ENCODE measurements around the gene ECM2. TPM values are rescaled to one million over a fixed set of nuclear protein-coding genes. Genes with fewer than 3 reads are reported as not detected.

ECM2 gene
- polyA plus RNA-seq, 1 of the 3 experiments (the other 2 are of a cell fraction), result 0.20 TPM

DNA sequence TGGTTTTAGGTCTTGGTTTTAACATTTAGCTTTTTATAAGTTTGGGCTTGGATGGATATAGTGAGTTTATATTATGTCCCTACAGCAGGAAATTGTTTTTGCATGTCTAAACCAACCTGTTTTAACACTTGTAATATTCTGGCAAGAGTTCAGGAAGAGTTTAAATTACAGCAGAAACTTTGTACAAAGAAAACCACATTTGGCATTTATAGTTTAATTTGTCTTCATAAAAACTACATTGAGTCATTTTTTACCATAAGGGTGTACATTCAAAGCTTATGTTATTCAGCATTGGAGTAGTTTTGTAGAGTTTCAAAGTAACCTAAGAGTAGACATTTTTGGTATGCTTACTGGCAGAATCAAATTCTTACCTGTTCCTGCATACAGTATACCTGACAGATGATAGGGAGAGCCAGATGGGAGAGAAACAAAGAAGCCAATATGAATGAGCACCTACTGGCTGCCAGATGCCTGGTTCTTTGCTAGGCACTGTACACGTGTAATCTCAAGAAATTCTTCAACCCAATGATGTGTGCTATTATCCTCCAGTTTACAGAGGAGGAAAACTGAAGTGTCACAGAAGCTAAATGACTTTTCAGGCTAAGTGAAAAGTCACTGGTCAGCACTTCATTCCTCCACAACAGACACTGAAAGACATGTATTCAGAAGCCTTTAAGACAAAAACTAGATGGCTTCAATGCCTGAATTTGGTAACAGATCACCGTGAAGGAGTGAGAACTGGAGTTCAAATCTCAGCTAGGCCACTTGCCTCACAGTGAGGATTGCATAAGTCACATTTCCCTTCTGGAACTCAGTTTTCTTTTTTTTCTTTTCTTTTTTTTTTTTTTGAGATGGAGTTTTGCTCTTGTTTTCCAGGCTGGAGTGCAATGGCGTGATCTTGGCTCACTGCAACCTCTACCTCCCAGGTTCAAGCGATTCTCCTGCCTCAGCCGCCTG, 25.9 kb upstream of the ECM2 start:
- no peak for TF ChIP-seq NRF1 (IDR thresholded peaks at IDR 0.05; ENCODE audit: low read depth, low read length)
- TF ChIP-seq JUND (IDR thresholded peaks at IDR 0.05), result 0 out of 2 replicates have a peak, but pooled peaks have one; percentile 11
- TF ChIP-seq FOXM1 (IDR thresholded peaks at IDR 0.05; ENCODE audit: low read depth), result no peak
- peak; percentile 51; the same call in 1 of the 2 replicates for TF ChIP-seq TCF12 (IDR thresholded peaks at IDR 0.05)
- no peak for TF ChIP-seq CTCF (IDR thresholded peaks at IDR 0.05)
- TF ChIP-seq RCOR1 (IDR thresholded peaks at IDR 0.05; ENCODE audit: low read length), result no peak
- TF ChIP-seq PBX3 (IDR thresholded peaks at IDR 0.05), result no peak; the same call in 1 of the 2 replicates
- TF ChIP-seq, protein P1, sequence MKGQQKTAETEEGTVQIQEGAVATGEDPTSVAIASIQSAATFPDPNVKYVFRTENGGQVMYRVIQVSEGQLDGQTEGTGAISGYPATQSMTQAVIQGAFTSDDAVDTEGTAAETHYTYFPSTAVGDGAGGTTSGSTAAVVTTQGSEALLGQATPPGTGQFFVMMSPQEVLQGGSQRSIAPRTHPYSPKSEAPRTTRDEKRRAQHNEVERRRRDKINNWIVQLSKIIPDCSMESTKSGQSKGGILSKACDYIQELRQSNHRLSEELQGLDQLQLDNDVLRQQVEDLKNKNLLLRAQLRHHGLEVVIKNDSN (IDR thresholded peaks at IDR 0.05; ENCODE audit: borderline replicate concordance, low read depth), result no peak
- no peak for TF ChIP-seq TEAD4 (IDR thresholded peaks at IDR 0.05; ENCODE audit: borderline replicate concordance, insufficient read depth)
- no peak for TF ChIP-seq USF2 (IDR thresholded peaks at IDR 0.05; ENCODE audit: borderline replicate concordance, low read depth, low read length)
- no peak for TF ChIP-seq MXI1 (IDR thresholded peaks at IDR 0.05; ENCODE audit: low read depth, low read length)
- no peak for TF ChIP-seq ZBTB33 (IDR thresholded peaks at IDR 0.05; ENCODE audit: borderline replicate concordance, low read depth)
- TF ChIP-seq RAD21 (IDR thresholded peaks at IDR 0.05; ENCODE audit: low read length), result no peak
- no peak for TF ChIP-seq MEF2A (IDR thresholded peaks at IDR 0.05; ENCODE audit: borderline replicate concordance, low read depth)
- TF ChIP-seq YY1 (IDR thresholded peaks at IDR 0.05; ENCODE audit: low read depth), result no peak
- TF ChIP-seq FOSL2 (IDR thresholded peaks at IDR 0.05; ENCODE audit: borderline replicate concordance, low read depth), result no peak
- TF ChIP-seq FOXJ3 (CRISPR knock-in tag; IDR thresholded peaks at IDR 0.05), result no peak
- TF ChIP-seq TAF1 (IDR thresholded peaks at IDR 0.05; ENCODE audit: borderline replicate concordance, low read depth, low read length), result no peak
- TF ChIP-seq NFIC (IDR thresholded peaks at IDR 0.05; ENCODE audit: borderline replicate concordance), result peak; percentile 69; the same call in 1 of the 2 replicates
- TF ChIP-seq EZH2phosphoT487 (IDR thresholded peaks at IDR 0.05; ENCODE audit: borderline replicate concordance, low read depth), result no peak
- TF ChIP-seq, protein P2, sequence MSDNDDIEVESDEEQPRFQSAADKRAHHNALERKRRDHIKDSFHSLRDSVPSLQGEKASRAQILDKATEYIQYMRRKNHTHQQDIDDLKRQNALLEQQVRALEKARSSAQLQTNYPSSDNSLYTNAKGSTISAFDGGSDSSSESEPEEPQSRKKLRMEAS (IDR thresholded peaks at IDR 0.05; ENCODE audit: low read depth), result no peak
- TF ChIP-seq GATA2 (CRISPR knock-in tag; IDR thresholded peaks at IDR 0.05), result no peak
- no peak for TF ChIP-seq RFX5 (IDR thresholded peaks at IDR 0.05; ENCODE audit: low read length)
- no peak for TF ChIP-seq ELF1 (IDR thresholded peaks at IDR 0.05)
- TF ChIP-seq GABPA (IDR thresholded peaks at IDR 0.05; ENCODE audit: low read depth), result no peak
- Histone ChIP-seq H3K4me3 (ENCODE audit: low read depth in 2 of 2, low read length in 1 of 2) (no peak overlapping the region), H3K27me3 (ENCODE audit: insufficient read depth) (no peaks in the 10 kb centered on the region), H3F3A (replicated peaks; ENCODE audit: insufficient read depth) (no peaks in the 10 kb centered on the region), H4K20me1 (ENCODE audit: insufficient read depth) (no peaks in the 10 kb centered on the region), H3K36me3 (replicated peaks in 1 of 2; ENCODE audit: control insufficient read depth in 1 of 2, insufficient read depth in 2 of 2, low read length in 1 of 2) (no peaks in the 10 kb centered on the region), H3K27ac (ENCODE audit: low read depth in 2 of 2, low read length in 1 of 2) (peak overlapping the region in 1 of 2 experiments; percentile 2; a peak in 1 of 4 replicates), H3K9me3 (no peaks in the 10 kb centered on the region), H3K4me1 (ENCODE audit: control insufficient read depth in 1 of 2, insufficient read depth in 2 of 2, low read depth in 1 of 2, low read length in 1 of 2) (peaks cover 0 to 22% of the 10 kb centered on the region in 2 experiments; a peak in 2 of 4 replicates), H3K79me2 (ENCODE audit: insufficient read depth) (no peaks in the 10 kb centered on the region), H3K4me2 (no peak overlapping the region), H3K9ac (no peak overlapping the region), H2AFZ (ENCODE audit: low read depth) (no peak overlapping the region), H3K9me2 (no peaks in the 10 kb centered on the region)
- POLR2A ChIA-PET, result no interaction called here
- WGBS (ENCODE audit: low lambda C conversion rate), result 93% methylated on average over 5 of the region's 5 CpGs
- no peak for DNase-seq
- CTCF ChIA-PET, result no interaction called here

All from SK-N-SH (cell line).